ENCODE results near the gene HLA-DPB1.
"Not testable (repeated sequence)": the region's sequence is repeated elsewhere in the genome, so short reads cannot be mapped to it uniquely, and the experiment has no call there.

Gene HLA-DPB1

GRCh38 chr6:33088258-33088930 lies 12.6 kb downstream of the HLA-DPB1 start:
- no peaks in the 10 kb centered on the region for H3K4me1 ChIP-seq (ENCODE audit: insufficient read depth, low read length)
- H3K9ac ChIP-seq (ENCODE audit: low read depth, low read length) = no peak overlapping the region
- H3K27me3 ChIP-seq (ENCODE audit: insufficient read depth, low read length) = peaks cover 7% of the 10 kb centered on the region
- no peak overlapping the region for H3K27ac ChIP-seq (ENCODE audit: low read length)
- peaks cover 51% of the 10 kb centered on the region for H3K36me3 ChIP-seq (ENCODE audit: insufficient read depth, low read depth, low read length)
- no peaks in the 10 kb centered on the region for H3K9me3 ChIP-seq (ENCODE audit: insufficient read depth, low read depth, low read length)
- no peak overlapping the region for H3K4me3 ChIP-seq (ENCODE audit: low read length)

- Histone ChIP-seq H3K27me3 (ENCODE audit: insufficient read depth, low read length) (peaks cover 10% of the 10 kb centered on the region), H3K36me3 (ENCODE audit: insufficient read depth, low read depth, low read length) (peaks cover 44% of the 10 kb centered on the region), H3K9me3 (ENCODE audit: insufficient read depth, low read depth, low read length) (no peaks in the 10 kb centered on the region), H3K27ac (ENCODE audit: low read length) (no peak overlapping the region), H3K9ac (ENCODE audit: low read depth, low read length) (no peak overlapping the region), H3K4me1 (ENCODE audit: insufficient read depth, low read length) (no peaks in the 10 kb centered on the region), H3K4me3 (ENCODE audit: low read length) (no peak overlapping the region)
Observed at GRCh38 chr6:33088931-33089620, 13.3 kb downstream of the HLA-DPB1 start.

- no peaks in the 10 kb centered on the region for H3K4me1 ChIP-seq (ENCODE audit: insufficient read depth, low read length)
Observed at GRCh38 chr6:33091957-33092356, 16.2 kb downstream of the HLA-DPB1 start.

GRCh38 chr6:33092385-33092784 lies 16.6 kb downstream of the HLA-DPB1 start:
- Histone ChIP-seq H3K27ac (ENCODE audit: low read length) (no peak overlapping the region), H3K9me3 (ENCODE audit: insufficient read depth, low read depth, low read length) (no peaks in the 10 kb centered on the region), H3K4me1 (ENCODE audit: insufficient read depth, low read length) (no peaks in the 10 kb centered on the region), H3K9ac (ENCODE audit: low read depth, low read length) (no peak overlapping the region), H3K4me3 (ENCODE audit: low read length) (no peak overlapping the region), H3K36me3 (ENCODE audit: insufficient read depth, low read depth, low read length) (peaks cover 11% of the 10 kb centered on the region), H3K27me3 (ENCODE audit: insufficient read depth, low read length) (peaks cover 17% of the 10 kb centered on the region)

More at GRCh38 chr6:33091957-33092356, 16.2 kb downstream of the HLA-DPB1 start:
- Histone ChIP-seq H3K27me3 (ENCODE audit: insufficient read depth, low read length) (peaks cover 17% of the 10 kb centered on the region), H3K36me3 (ENCODE audit: insufficient read depth, low read depth, low read length) (peaks cover 15% of the 10 kb centered on the region), H3K4me3 (ENCODE audit: low read length) (no peak overlapping the region), H3K9ac (ENCODE audit: low read depth, low read length) (no peak overlapping the region), H3K27ac (ENCODE audit: low read length) (no peak overlapping the region), H3K9me3 (ENCODE audit: insufficient read depth, low read depth, low read length) (no peaks in the 10 kb centered on the region)

- Histone ChIP-seq H3K36me3 (ENCODE audit: insufficient read depth, low read depth, low read length) (no peaks in the 10 kb centered on the region), H3K9me3 (ENCODE audit: insufficient read depth, low read depth, low read length) (no peaks in the 10 kb centered on the region), H3K4me1 (ENCODE audit: insufficient read depth, low read length) (no peaks in the 10 kb centered on the region), H3K27ac (ENCODE audit: low read length) (no peak overlapping the region), H3K27me3 (ENCODE audit: insufficient read depth, low read length) (peaks cover 17% of the 10 kb centered on the region), H3K9ac (ENCODE audit: low read depth, low read length) (no peak overlapping the region), H3K4me3 (ENCODE audit: low read length) (no peak overlapping the region)
Observed at GRCh38 chr6:33093855-33094254, 18.1 kb downstream of the HLA-DPB1 start.

GRCh38 chr6:33095681-33096080 lies 19.9 kb downstream of the HLA-DPB1 start:
- Histone ChIP-seq H3K9ac (ENCODE audit: low read depth, low read length) (no peak overlapping the region), H3K4me3 (ENCODE audit: low read length) (no peak overlapping the region), H3K27ac (ENCODE audit: low read length) (no peak overlapping the region), H3K9me3 (ENCODE audit: insufficient read depth, low read depth, low read length) (peaks cover 15% of the 10 kb centered on the region), H3K36me3 (ENCODE audit: insufficient read depth, low read depth, low read length) (no peaks in the 10 kb centered on the region), H3K27me3 (ENCODE audit: insufficient read depth, low read length) (peaks cover 17% of the 10 kb centered on the region), H3K4me1 (ENCODE audit: insufficient read depth, low read length) (no peaks in the 10 kb centered on the region)

GRCh38 chr6:33101121-33101737 lies 25.4 kb downstream of the HLA-DPB1 start:
- H3K4me1 ChIP-seq (ENCODE audit: insufficient read depth, low read length); H3K9ac ChIP-seq (ENCODE audit: low read depth, low read length); H3K36me3 ChIP-seq (ENCODE audit: insufficient read depth, low read depth, low read length); H3K27me3 ChIP-seq (ENCODE audit: insufficient read depth, low read length); H3K27ac ChIP-seq (ENCODE audit: low read length); H3K4me3 ChIP-seq (ENCODE audit: low read length): not testable (repeated sequence)
- peaks cover 33% of the 10 kb centered on the region for H3K9me3 ChIP-seq (ENCODE audit: insufficient read depth, low read depth, low read length)

GRCh38 chr6:33103776-33104175 lies 28.0 kb downstream of the HLA-DPB1 start:
- Histone ChIP-seq H3K27ac (ENCODE audit: low read length) (no peak overlapping the region), H3K36me3 (ENCODE audit: insufficient read depth, low read depth, low read length) (no peaks in the 10 kb centered on the region), H3K4me1 (ENCODE audit: insufficient read depth, low read length) (no peaks in the 10 kb centered on the region), H3K27me3 (ENCODE audit: insufficient read depth, low read length) (peaks cover 14% of the 10 kb centered on the region; the same call in 1 of the 2 replicates), H3K9me3 (ENCODE audit: insufficient read depth, low read depth, low read length) (peaks cover 33% of the 10 kb centered on the region), H3K9ac (ENCODE audit: low read depth, low read length) (no peak overlapping the region), H3K4me3 (ENCODE audit: low read length) (no peak overlapping the region)

GRCh38 chr6:33104887-33105286 lies 29.1 kb downstream of the HLA-DPB1 start:
- no peaks in the 10 kb centered on the region for H3K4me1 ChIP-seq (ENCODE audit: insufficient read depth, low read length)
- no peak overlapping the region for H3K4me3 ChIP-seq (ENCODE audit: low read length)
- no peak overlapping the region for H3K9ac ChIP-seq (ENCODE audit: low read depth, low read length)
- peaks cover 22% of the 10 kb centered on the region; the same call in 1 of the 2 replicates for H3K27me3 ChIP-seq (ENCODE audit: insufficient read depth, low read length)
- H3K27ac ChIP-seq (ENCODE audit: low read length) = no peak overlapping the region
- H3K36me3 ChIP-seq (ENCODE audit: insufficient read depth, low read depth, low read length) = no peaks in the 10 kb centered on the region
- peaks cover 23% of the 10 kb centered on the region for H3K9me3 ChIP-seq (ENCODE audit: insufficient read depth, low read depth, low read length)

- no peak overlapping the region for H3K4me3 ChIP-seq (ENCODE audit: low read length)
- no peaks in the 10 kb centered on the region for H3K36me3 ChIP-seq (ENCODE audit: insufficient read depth, low read depth, low read length)
- peaks cover 27% of the 10 kb centered on the region; the same call in 1 of the 2 replicates for H3K27me3 ChIP-seq (ENCODE audit: insufficient read depth, low read length)
- peaks cover 18% of the 10 kb centered on the region for H3K9me3 ChIP-seq (ENCODE audit: insufficient read depth, low read depth, low read length)
- H3K4me1 ChIP-seq (ENCODE audit: insufficient read depth, low read length) = no peaks in the 10 kb centered on the region
- H3K9ac ChIP-seq (ENCODE audit: low read depth, low read length) = no peak overlapping the region
- no peak overlapping the region for H3K27ac ChIP-seq (ENCODE audit: low read length)
Observed at GRCh38 chr6:33105386-33105785, 29.6 kb downstream of the HLA-DPB1 start.

GRCh38 chr6:33105916-33106871 lies 30.4 kb downstream of the HLA-DPB1 start:
- no peak overlapping the region for H3K4me3 ChIP-seq (ENCODE audit: low read length)
- H3K9ac ChIP-seq (ENCODE audit: low read depth, low read length) = no peak overlapping the region
- H3K4me1 ChIP-seq (ENCODE audit: insufficient read depth, low read length) = no peaks in the 10 kb centered on the region
- H3K27me3 ChIP-seq (ENCODE audit: insufficient read depth, low read length) = peaks cover 27% of the 10 kb centered on the region; the same call in 1 of the 2 replicates
- no peak overlapping the region for H3K27ac ChIP-seq (ENCODE audit: low read length)
- no peaks in the 10 kb centered on the region for H3K36me3 ChIP-seq (ENCODE audit: insufficient read depth, low read depth, low read length)
- peaks cover 14% of the 10 kb centered on the region for H3K9me3 ChIP-seq (ENCODE audit: insufficient read depth, low read depth, low read length)
